Breast epithelium (tissue), 4 donors: ENCODE results near the gene IGFL2. TPM values are rescaled to one million over a fixed set of nuclear protein-coding genes. Genes with fewer than 3 reads are reported as not detected.
"Not testable (repeated sequence)": the region's sequence is repeated elsewhere in the genome, so short reads cannot be mapped to it uniquely, and the experiment has no call there.

Source experiments
- DNase-seq, 2 donors: peaks; one replicate each; pipeline ENCODE4 v3.0.0-alpha.2; 2019; ENCODE audit warnings: low spot score in 2 of 2
- H3K27ac ChIP-seq, 2 donors: fragments of 200-600 bp; sonication (generic) in 1 of 2; one replicate each; pipeline ENCODE4 v1.5.1; 2016 to 2019; ENCODE audit warnings: mild to moderate bottlenecking in 1 of 2
- H3K27me3 ChIP-seq, 2 donors: fragments of 200-600 bp; sonication (generic) in 1 of 2; one replicate each; pipeline versions ENCODE4 v1.5.1 to v1.6.0; 2017 to 2019; ENCODE audit warnings: control low read depth in 1 of 2, mild to moderate bottlenecking in 1 of 2
- H3K36me3 ChIP-seq: fragments of 200-600 bp; one replicate; pipeline ENCODE4 v1.5.1; 2019
- H3K4me1 ChIP-seq, 2 donors: fragments of 200-600 bp; sonication (generic); one replicate each; pipeline ENCODE4 v1.5.1; 2016 to 2019; ENCODE audit warnings: control low read depth in 1 of 2
- H3K4me3 ChIP-seq, 3 donors: fragments of 200-600 bp; sonication (generic); 1 replicate in 2 of 3; 2 replicates in 1 of 3; pipeline ENCODE4 v1.5.1; 2016 to 2019; ENCODE audit warnings: mild to moderate bottlenecking in 3 of 3, moderate library complexity in 2 of 3
- H3K9me3 ChIP-seq, 2 donors: fragments of 200-600 bp; sonication (generic) in 1 of 2; one replicate each; pipeline ENCODE4 v1.5.1; 2016 to 2019; ENCODE audit warnings: control low read depth in 1 of 2
- POLR2A ChIP-seq: fragments of 450-650 bp; IDR thresholded peaks from one replicate; pipeline ENCODE4 v1.6.1; 2016; ENCODE audit warnings: antibody characterized with exemption, mild to moderate bottlenecking, moderate library complexity
- POLR2AphosphoS5 ChIP-seq, 3 donors: sonication (generic); formaldehyde crosslinking; IDR thresholded peaks; one replicate each; pipeline ENCODE4 v1.6.1; 2017; ENCODE audit warnings: antibody characterized with exemption in 3 of 3
- intact Hi-C: fragments of 100-400 bp; cut with DNase I; formaldehyde crosslinking; loops from one replicate; pipeline ENCODE4 v1.15.1; 2023; ENCODE audit warnings: low total_unique reads
- total RNA-seq, 3 donors: library from RNA; depleted of rRNA; stranded (reverse); fragments of >200 nt; gene quantifications; one replicate each; pipeline ENCODE4 v1.1.0, GENCODE V29; 2016
- TF ChIP-seq, protein P1 (sequence below), 3 donors: fragments of 450-650 bp; IDR thresholded peaks; one replicate each; pipeline ENCODE4 v1.5.1; 2016 to 2017; ENCODE audit warnings: antibody characterized with exemption in 3 of 3, mild to moderate bottlenecking in 3 of 3, moderate library complexity in 3 of 3

The IGFL2 gene
- total RNA-seq, 3 donors from 2014 or later = not detected

DNA sequence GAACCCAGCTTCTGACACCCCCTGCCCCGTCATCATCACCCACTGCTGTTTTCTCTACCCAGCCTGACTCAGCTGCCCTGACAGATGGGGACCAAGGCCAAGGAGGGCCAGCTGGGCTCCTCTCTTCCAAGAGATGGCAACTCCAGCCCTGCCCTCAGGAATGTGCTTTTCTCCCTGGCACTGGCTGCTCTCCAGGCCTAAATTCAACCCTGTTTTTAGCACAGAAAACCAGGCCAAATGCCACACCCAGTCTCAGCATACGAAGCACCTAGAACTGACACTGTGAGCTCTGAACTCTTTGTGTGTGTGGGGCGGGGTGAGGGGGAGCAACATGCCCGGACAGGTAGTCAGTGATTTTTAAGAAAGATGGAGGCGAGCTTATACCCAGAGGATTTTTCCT is 58.1 kb downstream of the IGFL2 start:
- Histone ChIP-seq H3K27ac (peak overlapping the region in 1 of 2 donors; percentile 19), H3K9me3 (no peaks in the 10 kb centered on the region), H3K27me3 (no peaks in the 10 kb centered on the region), H3K4me3 (no peak overlapping the region), H3K36me3 (no peaks in the 10 kb centered on the region), H3K4me1 (peaks cover 0 to 7% of the 10 kb centered on the region in 2 donors)
- intact Hi-C loops = no loop called here
- TF ChIP-seq, protein P1, sequence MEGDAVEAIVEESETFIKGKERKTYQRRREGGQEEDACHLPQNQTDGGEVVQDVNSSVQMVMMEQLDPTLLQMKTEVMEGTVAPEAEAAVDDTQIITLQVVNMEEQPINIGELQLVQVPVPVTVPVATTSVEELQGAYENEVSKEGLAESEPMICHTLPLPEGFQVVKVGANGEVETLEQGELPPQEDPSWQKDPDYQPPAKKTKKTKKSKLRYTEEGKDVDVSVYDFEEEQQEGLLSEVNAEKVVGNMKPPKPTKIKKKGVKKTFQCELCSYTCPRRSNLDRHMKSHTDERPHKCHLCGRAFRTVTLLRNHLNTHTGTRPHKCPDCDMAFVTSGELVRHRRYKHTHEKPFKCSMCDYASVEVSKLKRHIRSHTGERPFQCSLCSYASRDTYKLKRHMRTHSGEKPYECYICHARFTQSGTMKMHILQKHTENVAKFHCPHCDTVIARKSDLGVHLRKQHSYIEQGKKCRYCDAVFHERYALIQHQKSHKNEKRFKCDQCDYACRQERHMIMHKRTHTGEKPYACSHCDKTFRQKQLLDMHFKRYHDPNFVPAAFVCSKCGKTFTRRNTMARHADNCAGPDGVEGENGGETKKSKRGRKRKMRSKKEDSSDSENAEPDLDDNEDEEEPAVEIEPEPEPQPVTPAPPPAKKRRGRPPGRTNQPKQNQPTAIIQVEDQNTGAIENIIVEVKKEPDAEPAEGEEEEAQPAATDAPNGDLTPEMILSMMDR (IDR thresholded peaks at IDR 0.05) = no peak
- peak in 1 of 3 donors; percentile 11 for TF ChIP-seq POLR2AphosphoS5 (IDR thresholded peaks at IDR 0.05)
- DNase-seq = peak in 1 of 2 donors; percentile 83

GRCh38 chr19:46206682-46207081 is 58.6 kb downstream of the IGFL2 start:
- H3K4me1 ChIP-seq = peaks cover 0 to 8% of the 10 kb centered on the region in 2 donors
- peak overlapping the region in 1 of 2 donors; percentile 19 for H3K27ac ChIP-seq
- H3K9me3 ChIP-seq = no peaks in the 10 kb centered on the region
- TF ChIP-seq, protein P1 (IDR thresholded peaks at IDR 0.05) = no peak
- TF ChIP-seq POLR2AphosphoS5 (IDR thresholded peaks at IDR 0.05) (no peak), POLR2A (no peak)
- no peak overlapping the region for H3K4me3 ChIP-seq
- no peaks in the 10 kb centered on the region for H3K27me3 ChIP-seq
- DNase-seq = no peak
- no peaks in the 10 kb centered on the region for H3K36me3 ChIP-seq
- intact Hi-C loops = no loop called here

GRCh38 chr19:46207858-46208257 is 59.8 kb downstream of the IGFL2 start:
- H3K27me3 ChIP-seq, H3K4me3 ChIP-seq, intact Hi-C loops, H3K36me3 ChIP-seq, H3K27ac ChIP-seq, H3K9me3 ChIP-seq, DNase-seq: not testable (repeated sequence)
- H3K4me1 ChIP-seq = peaks cover 0 to 13% of the 10 kb centered on the region in 2 donors

DNA sequence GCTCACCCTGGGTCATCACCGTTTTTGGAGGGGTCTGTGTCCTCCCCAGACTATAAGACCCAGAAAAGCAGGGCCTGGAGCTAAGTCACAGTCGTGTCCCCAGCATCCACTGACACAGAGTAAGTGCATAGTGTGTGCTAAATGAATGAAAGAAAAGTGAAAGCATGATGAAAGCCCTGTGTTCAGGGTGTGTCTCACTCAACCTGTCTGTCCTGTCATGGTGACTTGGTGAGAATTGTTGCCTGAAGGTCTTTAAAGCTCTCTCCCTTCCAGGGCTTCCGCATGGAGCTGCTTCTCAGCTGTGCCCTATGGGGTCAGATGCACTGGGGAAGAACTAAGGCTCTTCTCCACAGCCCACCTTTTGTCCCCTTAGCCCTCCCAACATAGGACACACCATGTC is 61.0 kb downstream of the IGFL2 start:
- Histone ChIP-seq H3K4me1 (peaks cover 0 to 13% of the 10 kb centered on the region in 2 donors), H3K27me3 (no peaks in the 10 kb centered on the region), H3K9me3 (no peaks in the 10 kb centered on the region), H3K27ac (no peak overlapping the region), H3K4me3 (no peak overlapping the region), H3K36me3 (no peaks in the 10 kb centered on the region)
- intact Hi-C loops = no loop called here
- DNase-seq = peak in 1 of 2 donors; percentile 30
- TF ChIP-seq, protein P1 (IDR thresholded peaks at IDR 0.05) = no peak
- TF ChIP-seq POLR2AphosphoS5 (IDR thresholded peaks at IDR 0.05) (no peak), POLR2A (no peak)

- Histone ChIP-seq H3K27me3 (no peaks in the 10 kb centered on the region), H3K27ac (no peak overlapping the region), H3K36me3 (no peaks in the 10 kb centered on the region), H3K9me3 (no peaks in the 10 kb centered on the region), H3K4me1 (peaks cover 0 to 13% of the 10 kb centered on the region in 2 donors), H3K4me3 (no peak overlapping the region)
- intact Hi-C loops = no loop called here
- no peak for TF ChIP-seq POLR2A
- TF ChIP-seq, protein P1 (IDR thresholded peaks at IDR 0.05) = no peak
- no peak for TF ChIP-seq POLR2AphosphoS5 (IDR thresholded peaks at IDR 0.05)
- DNase-seq = no peak
Observed at GRCh38 chr19:46209472-46209871, 61.4 kb downstream of the IGFL2 start.

DNA sequence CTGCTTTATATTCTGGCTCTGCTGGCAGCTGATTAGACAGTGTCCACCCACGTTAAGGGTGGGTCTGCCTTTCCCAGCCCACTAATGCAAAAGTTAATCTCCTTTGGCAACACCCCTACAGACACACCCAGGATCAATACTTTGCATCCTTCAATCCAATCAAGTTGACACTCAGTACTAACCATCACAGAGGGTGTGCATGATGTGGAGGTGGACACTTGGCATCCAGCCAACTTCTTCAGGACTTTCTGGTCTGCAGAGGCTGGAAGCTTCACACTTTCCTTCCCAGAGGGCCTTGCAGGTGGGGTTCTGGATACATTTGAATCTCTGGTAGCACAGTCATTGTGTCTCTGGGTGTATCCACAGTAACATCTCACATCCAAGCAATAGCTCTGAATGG is 62.6 kb downstream of the IGFL2 start:
- peaks cover 0 to 13% of the 10 kb centered on the region in 2 donors for H3K4me1 ChIP-seq
- no peaks in the 10 kb centered on the region for H3K36me3 ChIP-seq
- H3K27ac ChIP-seq = peak overlapping the region; percentile 84 to 88
- H3K27me3 ChIP-seq = no peaks in the 10 kb centered on the region
- DNase-seq = no peak
- intact Hi-C loops = no loop called here
- peak overlapping the region in 1 of 3 donors; percentile 4 for H3K4me3 ChIP-seq
- no peak for TF ChIP-seq POLR2AphosphoS5 (IDR thresholded peaks at IDR 0.05)
- no peak for TF ChIP-seq POLR2A
- TF ChIP-seq, protein P1 (IDR thresholded peaks at IDR 0.05) = no peak
- H3K9me3 ChIP-seq = no peaks in the 10 kb centered on the region
